SK-N-SH treated with all-trans-retinoic acid at 6 μM for 48 hours (cell line): ENCODE data around the gene ENSA.

ENCODE experiments used
- ATAC-seq: fragments of 200-7000 bp; cut with Tn5 transposase; 3 replicates; pipeline ENCODE4 v1.9.1; 2020; ENCODE audit warnings: mild to moderate bottlenecking, moderate library complexity
- BACH2 ChIP-seq: fragments of 250-450 bp; sonication (Bioruptor Pico); IDR thresholded peaks from 2 replicates; pipeline ENCODE4 v1.9.0; 2021; ENCODE audit warnings: mild to moderate bottlenecking, borderline replicate concordance
- ESRRG ChIP-seq: fragments of 250-450 bp; sonication (Bioruptor Pico); IDR thresholded peaks from 2 replicates; pipeline ENCODE4 v1.6.1; 2021; ENCODE audit warnings: mild to moderate bottlenecking
- GLIS3 ChIP-seq: fragments of 250-450 bp; sonication (Bioruptor Pico); IDR thresholded peaks from 2 replicates; pipeline ENCODE4 v1.5.0; 2020; ENCODE audit warnings: mild to moderate bottlenecking, moderate library complexity
- OSR1 ChIP-seq: fragments of 250-450 bp; sonication (Bioruptor Pico); IDR thresholded peaks from 2 replicates; pipeline ENCODE4 v1.8.0; 2022; ENCODE audit warnings: moderate library complexity, mild to moderate bottlenecking, inconsistent platforms
- RARB ChIP-seq: fragments of 250-450 bp; sonication (Bioruptor Pico); IDR thresholded peaks from 2 replicates; pipeline ENCODE4 v1.8.0; 2021; ENCODE audit warnings: mild to moderate bottlenecking, moderate library complexity
- TCF4 ChIP-seq: fragments of 250-450 bp; sonication (Bioruptor Pico); IDR thresholded peaks from 2 replicates; pipeline ENCODE4 v1.8.0; 2021; ENCODE audit warnings: mild to moderate bottlenecking, moderate library complexity, borderline replicate concordance
- TOX ChIP-seq: fragments of 250-450 bp; sonication (Bioruptor Pico); IDR thresholded peaks from 2 replicates; pipeline ENCODE4 v1.8.0; 2021; ENCODE audit warnings: mild to moderate bottlenecking, moderate library complexity, borderline replicate concordance
- ZC3H10 ChIP-seq: fragments of 250-450 bp; sonication (Bioruptor Pico); IDR thresholded peaks from 2 replicates; pipeline ENCODE4 v1.5.1; 2021; ENCODE audit warnings: mild to moderate bottlenecking, moderate library complexity
- ZFP30 ChIP-seq: fragments of 450-650 bp; formaldehyde crosslinking; IDR thresholded peaks from 2 replicates; pipeline ENCODE4 v1.5.0; 2022; ENCODE audit warnings: mild to moderate bottlenecking, moderate library complexity
- ZNF70 ChIP-seq: fragments of 450-650 bp; formaldehyde crosslinking; IDR thresholded peaks from 2 replicates; pipeline ENCODE4 v1.5.0; 2020; ENCODE audit warnings: mild to moderate bottlenecking, moderate library complexity
- ZNF8 ChIP-seq: fragments of 450-650 bp; formaldehyde crosslinking; IDR thresholded peaks from 2 replicates; pipeline ENCODE4 v1.5.0; 2020; ENCODE audit warnings: mild to moderate bottlenecking, moderate library complexity
- TF ChIP-seq, protein P1 (sequence below): fragments of 250-450 bp; sonication (Bioruptor Pico); IDR thresholded peaks from 2 replicates; pipeline ENCODE4 v1.5.1; 2021; ENCODE audit warnings: mild to moderate bottlenecking, moderate library complexity
- TF ChIP-seq, protein P2 (sequence below): fragments of 250-450 bp; sonication (Bioruptor Pico); IDR thresholded peaks from 2 replicates; pipeline ENCODE4 v1.8.0; 2020; ENCODE audit warnings: mild to moderate bottlenecking, moderate library complexity, borderline replicate concordance
- TF ChIP-seq, protein P3 (sequence below): fragments of 250-450 bp; sonication (Bioruptor Pico); IDR thresholded peaks from 2 replicates; pipeline ENCODE4 v1.8.0; 2021; ENCODE audit warnings: low read depth, mild to moderate bottlenecking, moderate library complexity, borderline replicate concordance
- TF ChIP-seq, protein P4 (sequence below): fragments of 250-450 bp; sonication (Bioruptor Pico); IDR thresholded peaks from 2 replicates; pipeline ENCODE4 v1.5.0; 2020; ENCODE audit warnings: mild to moderate bottlenecking, moderate library complexity
- TF ChIP-seq, protein P5 (sequence below): fragments of 250-450 bp; sonication (Bioruptor Pico); IDR thresholded peaks from 2 replicates; pipeline ENCODE4 v1.5.1; 2020; ENCODE audit warnings: low read depth, mild to moderate bottlenecking, moderate library complexity

The ENSA gene

DNA sequence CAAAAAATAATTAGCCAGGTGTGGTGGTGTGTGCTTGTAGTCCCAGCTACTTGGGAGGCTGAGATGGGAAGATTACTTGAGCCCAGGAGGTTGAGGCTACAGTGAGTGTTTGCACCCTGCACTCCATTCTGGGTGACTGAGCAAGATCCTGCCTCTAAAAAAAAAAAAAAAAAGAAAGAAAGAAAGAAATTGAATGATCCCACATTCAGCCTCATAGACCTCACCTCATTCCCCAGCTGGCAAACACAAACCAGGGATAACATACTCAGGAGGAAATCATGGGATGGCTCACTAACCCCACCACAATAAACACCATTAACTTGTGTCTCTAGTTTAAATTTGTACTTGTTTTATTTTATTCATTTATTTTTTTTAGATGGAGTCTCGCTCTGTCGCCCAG, 8.5 kb downstream of the ENSA start:
- ATAC-seq: no peak

DNA sequence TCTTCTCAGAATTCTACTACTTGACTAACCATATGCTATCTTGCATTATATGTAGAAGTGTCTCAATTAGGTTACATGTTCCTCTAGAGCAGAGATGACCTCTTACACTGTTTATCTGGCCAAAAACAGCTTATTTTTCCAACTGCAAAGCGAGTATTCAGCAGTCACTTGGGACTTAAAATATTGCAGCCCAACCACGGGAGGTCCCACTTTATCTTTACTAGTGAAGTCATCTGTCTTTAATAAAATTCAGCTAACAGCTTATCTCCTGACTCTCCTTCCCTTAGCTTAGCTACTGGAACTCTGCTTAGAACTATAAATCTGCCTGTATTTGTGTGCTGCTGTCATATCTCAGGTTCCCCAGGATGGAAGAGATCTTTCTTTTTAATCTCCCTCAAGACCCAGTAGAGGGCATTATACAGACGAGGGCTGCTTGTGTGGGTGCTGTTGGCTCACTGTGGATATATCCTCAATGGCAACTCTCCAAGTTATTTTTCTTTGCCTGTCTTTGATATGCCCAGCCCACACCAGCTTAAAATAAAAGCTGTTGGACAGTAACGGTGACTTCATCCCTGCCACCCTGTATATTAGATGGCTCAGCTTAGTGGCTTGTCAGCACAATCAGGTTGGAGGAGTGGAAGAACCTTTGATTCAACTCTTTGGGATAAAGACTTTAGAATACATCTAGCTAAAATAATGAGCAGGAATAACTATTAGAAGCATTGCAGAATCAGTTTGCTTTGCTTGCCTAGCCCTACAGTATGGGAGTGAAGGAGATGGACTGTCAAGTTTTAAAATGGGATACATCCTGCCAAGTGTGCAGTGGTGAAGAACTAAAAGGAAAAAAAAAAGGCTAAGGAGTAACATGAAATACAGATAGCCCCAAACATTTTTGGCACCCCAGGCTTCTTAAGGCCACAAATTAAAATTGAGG, 9.6 kb downstream of the ENSA start:
- peak; percentile 92 for ATAC-seq
- 0 out of 2 replicates have a peak, but pooled peaks have one; percentile 33 for TF ChIP-seq RARB (CRISPR knock-in tag)
- TF ChIP-seq TCF4 (CRISPR knock-in tag): no peak
- TF ChIP-seq OSR1 (CRISPR knock-in tag): no peak

More for the DNA sequence above, 8.5 kb downstream of the ENSA start:
- no peak for TF ChIP-seq BACH2
- TF ChIP-seq, protein P1, sequence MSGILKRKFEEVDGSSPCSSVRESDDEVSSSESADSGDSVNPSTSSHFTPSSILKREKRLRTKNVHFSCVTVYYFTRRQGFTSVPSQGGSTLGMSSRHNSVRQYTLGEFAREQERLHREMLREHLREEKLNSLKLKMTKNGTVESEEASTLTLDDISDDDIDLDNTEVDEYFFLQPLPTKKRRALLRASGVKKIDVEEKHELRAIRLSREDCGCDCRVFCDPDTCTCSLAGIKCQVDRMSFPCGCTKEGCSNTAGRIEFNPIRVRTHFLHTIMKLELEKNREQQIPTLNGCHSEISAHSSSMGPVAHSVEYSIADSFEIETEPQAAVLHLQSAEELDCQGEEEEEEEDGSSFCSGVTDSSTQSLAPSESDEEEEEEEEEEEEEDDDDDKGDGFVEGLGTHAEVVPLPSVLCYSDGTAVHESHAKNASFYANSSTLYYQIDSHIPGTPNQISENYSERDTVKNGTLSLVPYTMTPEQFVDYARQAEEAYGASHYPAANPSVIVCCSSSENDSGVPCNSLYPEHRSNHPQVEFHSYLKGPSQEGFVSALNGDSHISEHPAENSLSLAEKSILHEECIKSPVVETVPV (CRISPR knock-in tag): no peak
- no peak for TF ChIP-seq TCF4 (CRISPR knock-in tag)
- TF ChIP-seq OSR1 (CRISPR knock-in tag): no peak
- no peak for TF ChIP-seq ZC3H10
- TF ChIP-seq, protein P2, sequence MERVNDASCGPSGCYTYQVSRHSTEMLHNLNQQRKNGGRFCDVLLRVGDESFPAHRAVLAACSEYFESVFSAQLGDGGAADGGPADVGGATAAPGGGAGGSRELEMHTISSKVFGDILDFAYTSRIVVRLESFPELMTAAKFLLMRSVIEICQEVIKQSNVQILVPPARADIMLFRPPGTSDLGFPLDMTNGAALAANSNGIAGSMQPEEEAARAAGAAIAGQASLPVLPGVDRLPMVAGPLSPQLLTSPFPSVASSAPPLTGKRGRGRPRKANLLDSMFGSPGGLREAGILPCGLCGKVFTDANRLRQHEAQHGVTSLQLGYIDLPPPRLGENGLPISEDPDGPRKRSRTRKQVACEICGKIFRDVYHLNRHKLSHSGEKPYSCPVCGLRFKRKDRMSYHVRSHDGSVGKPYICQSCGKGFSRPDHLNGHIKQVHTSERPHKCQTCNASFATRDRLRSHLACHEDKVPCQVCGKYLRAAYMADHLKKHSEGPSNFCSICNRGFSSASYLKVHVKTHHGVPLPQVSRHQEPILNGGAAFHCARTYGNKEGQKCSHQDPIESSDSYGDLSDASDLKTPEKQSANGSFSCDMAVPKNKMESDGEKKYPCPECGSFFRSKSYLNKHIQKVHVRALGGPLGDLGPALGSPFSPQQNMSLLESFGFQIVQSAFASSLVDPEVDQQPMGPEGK (CRISPR knock-in tag): no peak
- no peak for TF ChIP-seq ESRRG (CRISPR knock-in tag)
- TF ChIP-seq, protein P3, sequence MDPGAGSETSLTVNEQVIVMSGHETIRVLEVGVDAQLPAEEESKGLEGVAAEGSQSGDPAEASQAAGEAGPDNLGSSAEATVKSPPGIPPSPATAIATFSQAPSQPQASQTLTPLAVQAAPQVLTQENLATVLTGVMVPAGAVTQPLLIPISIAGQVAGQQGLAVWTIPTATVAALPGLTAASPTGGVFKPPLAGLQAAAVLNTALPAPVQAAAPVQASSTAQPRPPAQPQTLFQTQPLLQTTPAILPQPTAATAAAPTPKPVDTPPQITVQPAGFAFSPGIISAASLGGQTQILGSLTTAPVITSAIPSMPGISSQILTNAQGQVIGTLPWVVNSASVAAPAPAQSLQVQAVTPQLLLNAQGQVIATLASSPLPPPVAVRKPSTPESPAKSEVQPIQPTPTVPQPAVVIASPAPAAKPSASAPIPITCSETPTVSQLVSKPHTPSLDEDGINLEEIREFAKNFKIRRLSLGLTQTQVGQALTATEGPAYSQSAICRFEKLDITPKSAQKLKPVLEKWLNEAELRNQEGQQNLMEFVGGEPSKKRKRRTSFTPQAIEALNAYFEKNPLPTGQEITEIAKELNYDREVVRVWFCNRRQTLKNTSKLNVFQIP (CRISPR knock-in tag): no peak
- TF ChIP-seq ZNF8: no peak
- TF ChIP-seq GLIS3 (CRISPR knock-in tag): no peak
- no peak for TF ChIP-seq TOX (CRISPR knock-in tag)
- TF ChIP-seq, protein P4, sequence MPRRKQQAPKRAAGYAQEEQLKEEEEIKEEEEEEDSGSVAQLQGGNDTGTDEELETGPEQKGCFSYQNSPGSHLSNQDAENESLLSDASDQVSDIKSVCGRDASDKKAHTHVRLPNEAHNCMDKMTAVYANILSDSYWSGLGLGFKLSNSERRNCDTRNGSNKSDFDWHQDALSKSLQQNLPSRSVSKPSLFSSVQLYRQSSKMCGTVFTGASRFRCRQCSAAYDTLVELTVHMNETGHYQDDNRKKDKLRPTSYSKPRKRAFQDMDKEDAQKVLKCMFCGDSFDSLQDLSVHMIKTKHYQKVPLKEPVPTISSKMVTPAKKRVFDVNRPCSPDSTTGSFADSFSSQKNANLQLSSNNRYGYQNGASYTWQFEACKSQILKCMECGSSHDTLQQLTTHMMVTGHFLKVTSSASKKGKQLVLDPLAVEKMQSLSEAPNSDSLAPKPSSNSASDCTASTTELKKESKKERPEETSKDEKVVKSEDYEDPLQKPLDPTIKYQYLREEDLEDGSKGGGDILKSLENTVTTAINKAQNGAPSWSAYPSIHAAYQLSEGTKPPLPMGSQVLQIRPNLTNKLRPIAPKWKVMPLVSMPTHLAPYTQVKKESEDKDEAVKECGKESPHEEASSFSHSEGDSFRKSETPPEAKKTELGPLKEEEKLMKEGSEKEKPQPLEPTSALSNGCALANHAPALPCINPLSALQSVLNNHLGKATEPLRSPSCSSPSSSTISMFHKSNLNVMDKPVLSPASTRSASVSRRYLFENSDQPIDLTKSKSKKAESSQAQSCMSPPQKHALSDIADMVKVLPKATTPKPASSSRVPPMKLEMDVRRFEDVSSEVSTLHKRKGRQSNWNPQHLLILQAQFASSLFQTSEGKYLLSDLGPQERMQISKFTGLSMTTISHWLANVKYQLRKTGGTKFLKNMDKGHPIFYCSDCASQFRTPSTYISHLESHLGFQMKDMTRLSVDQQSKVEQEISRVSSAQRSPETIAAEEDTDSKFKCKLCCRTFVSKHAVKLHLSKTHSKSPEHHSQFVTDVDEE: no peak
- TF ChIP-seq, protein P5, sequence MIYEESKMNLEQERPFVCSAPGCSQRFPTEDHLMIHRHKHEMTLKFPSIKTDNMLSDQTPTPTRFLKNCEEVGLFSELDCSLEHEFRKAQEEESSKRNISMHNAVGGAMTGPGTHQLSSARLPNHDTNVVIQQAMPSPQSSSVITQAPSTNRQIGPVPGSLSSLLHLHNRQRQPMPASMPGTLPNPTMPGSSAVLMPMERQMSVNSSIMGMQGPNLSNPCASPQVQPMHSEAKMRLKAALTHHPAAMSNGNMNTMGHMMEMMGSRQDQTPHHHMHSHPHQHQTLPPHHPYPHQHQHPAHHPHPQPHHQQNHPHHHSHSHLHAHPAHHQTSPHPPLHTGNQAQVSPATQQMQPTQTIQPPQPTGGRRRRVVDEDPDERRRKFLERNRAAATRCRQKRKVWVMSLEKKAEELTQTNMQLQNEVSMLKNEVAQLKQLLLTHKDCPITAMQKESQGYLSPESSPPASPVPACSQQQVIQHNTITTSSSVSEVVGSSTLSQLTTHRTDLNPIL (CRISPR knock-in tag): no peak
- TF ChIP-seq ZNF70 (CRISPR knock-in tag): no peak

DNA sequence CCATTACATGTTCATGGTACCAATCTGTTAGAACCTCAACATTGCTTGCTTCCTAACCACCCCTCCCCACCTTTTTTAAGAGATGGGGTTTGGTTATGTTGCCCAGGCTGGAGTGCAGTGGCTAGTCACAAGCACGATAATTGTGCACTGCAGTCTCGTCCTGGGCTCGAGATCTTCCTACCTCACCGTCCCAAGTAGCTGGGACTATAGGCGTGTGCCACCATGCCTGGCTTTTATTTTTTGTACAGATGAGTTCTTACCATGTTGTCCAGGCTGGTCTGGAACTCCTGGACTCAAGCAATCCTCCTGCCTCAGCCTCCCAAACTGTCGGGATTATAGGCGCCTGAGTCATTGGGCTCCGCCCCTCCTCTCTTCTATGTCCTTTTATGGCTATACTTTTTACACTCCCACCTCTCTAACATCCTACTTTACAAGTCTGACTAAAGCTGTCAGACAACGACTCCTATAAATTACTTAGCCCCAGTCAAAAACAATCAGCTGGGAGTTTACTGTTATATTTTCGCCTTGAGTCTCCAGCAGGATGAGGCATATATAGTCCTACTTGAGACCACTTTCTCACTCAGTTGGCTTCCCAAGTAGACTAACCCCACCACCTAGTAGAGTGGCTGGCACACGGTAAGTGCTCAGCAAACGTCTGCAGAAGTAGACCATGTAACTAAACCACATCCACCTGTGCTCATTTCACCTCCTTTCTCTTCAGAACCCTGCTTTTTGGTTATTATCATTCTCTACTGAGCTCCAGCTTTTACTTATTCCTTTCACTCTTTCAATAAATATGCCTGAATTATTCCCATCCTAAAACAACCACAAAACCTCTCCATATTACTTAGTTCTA, 13.8 kb downstream of the ENSA start:
- no peak for TF ChIP-seq RARB (CRISPR knock-in tag)
- no peak for TF ChIP-seq BACH2
- no peak for TF ChIP-seq TOX (CRISPR knock-in tag)
- TF ChIP-seq ZFP30 (CRISPR knock-in tag): no peak
- ATAC-seq: no peak
